Upper lobe of left lung (tissue), 6 donors: ENCODE data around the gene NPBWR2. TPM values are rescaled to one million over a fixed set of nuclear protein-coding genes. Genes with fewer than 3 reads are reported as not detected.
A peak's percentile ranks its signal among the peaks of the same experiment; 100 is the strongest.
"Not testable (repeated sequence)": the region's sequence is repeated elsewhere in the genome, so short reads cannot be mapped to it uniquely, and the experiment has no call there.

Source experiments
- ATAC-seq, 2 donors: fragments of 200-7000 bp; cut with Tn5 transposase; one replicate each; pipeline ENCODE4 v1.9.1; 2022; ENCODE audit warnings: mild to moderate bottlenecking in 2 of 2, moderate library complexity in 2 of 2; ENCODE audit not compliant: low FRiP score in 2 of 2
- DNase-seq, 2 donors: peaks; one replicate each; pipeline ENCODE4 v3.0.0-alpha.2; 2019 to 2020
- H3K27ac ChIP-seq, 4 donors: fragments of 200-600 bp; sonication (generic); one replicate each; pipeline ENCODE4 v1.5.1; 2016 to 2019
- H3K27me3 ChIP-seq, 4 donors: fragments of 200-600 bp; sonication (generic); one replicate each; pipeline ENCODE4 v1.5.1; 2017 to 2019
- H3K36me3 ChIP-seq, 4 donors: fragments of 200-600 bp; sonication (generic); one replicate each; pipeline ENCODE4 v1.5.1; 2016 to 2019
- H3K4me1 ChIP-seq, 4 donors: fragments of 200-600 bp; sonication (generic); one replicate each; pipeline ENCODE4 v1.5.1; 2018 to 2019
- H3K4me3 ChIP-seq, 4 donors: fragments of 200-600 bp; sonication (generic); one replicate each; pipeline ENCODE4 v1.5.1; 2017 to 2019; ENCODE audit warnings: mild to moderate bottlenecking in 2 of 4, moderate library complexity in 1 of 4
- H3K9me3 ChIP-seq, 4 donors: fragments of 200-600 bp; sonication (generic); one replicate each; pipeline ENCODE4 v1.5.1; 2018 to 2019
- CTCF ChIP-seq, 6 experiments: fragments of 450-650 bp in 4 of 6; fragments of 200-600 bp in 2 of 6; sonication (generic) in 2 of 6; IDR thresholded peaks; one replicate each; pipeline ENCODE4 v1.5.1; 2016 to 2019; ENCODE audit warnings: antibody characterized with exemption in 6 of 6
- EP300 ChIP-seq, 4 donors: sonication (generic); formaldehyde crosslinking; IDR thresholded peaks; one replicate each; pipeline ENCODE4 v1.5.1; 2017; ENCODE audit warnings: antibody characterized with exemption in 4 of 4, control low read depth in 2 of 4
- POLR2A ChIP-seq, 4 donors: fragments of 450-650 bp; IDR thresholded peaks; one replicate each; pipeline ENCODE4 v1.5.1; 2016 to 2017; ENCODE audit warnings: antibody characterized with exemption in 4 of 4, mild to moderate bottlenecking in 2 of 4
- POLR2AphosphoS5 ChIP-seq, 2 donors: sonication (generic); formaldehyde crosslinking; IDR thresholded peaks; one replicate each; pipeline ENCODE4 v1.5.1; 2017; ENCODE audit warnings: antibody characterized with exemption in 2 of 2
- WGBS, 2 donors: methylation state at CpG; one replicate each; pipeline ENCODE4 v1.1.5; 2017 to 2018; 5-methylcytosine and 5-hydroxymethylcytosine counted together
- total RNA-seq, 6 donors: library from RNA; depleted of rRNA in 4 of 6; stranded (reverse); fragments of >200 nt in 4 of 6; gene quantifications; one replicate each; pipeline versions ENCODE4 v1.1.0 to v1.2.1, GENCODE V29; 2016 to 2021
- donor health status: DM: no; HTN: no; CAD: no; lungs with moderate emphysema.
- donor health status: DM: no; HTN: yes; CAD: no; lungs with severe emphysema.

NPBWR2 gene
- total RNA-seq, 6 donors from 2014 or later = not detected

- H3K9me3 ChIP-seq = no peaks in the 10 kb centered on the region
- H3K27me3 ChIP-seq = peaks cover 0 to 5% (median 0%) of the 10 kb centered on the region in 4 donors
- 81 to 84% methylated on average over 10 of the region's 10 CpGs for WGBS, 2 donors
- H3K4me1 ChIP-seq = no peaks in the 10 kb centered on the region
- no peak overlapping the region for H3K4me3 ChIP-seq
- TF ChIP-seq POLR2A (IDR thresholded peaks at IDR 0.05) (no peak), POLR2AphosphoS5 (IDR thresholded peaks at IDR 0.05) (no peak), CTCF (IDR thresholded peaks at IDR 0.05) (no peak), EP300 (IDR thresholded peaks at IDR 0.05) (no peak)
- no peak overlapping the region for H3K27ac ChIP-seq
- ATAC-seq (no peak), DNase-seq (no peak)
- no peaks in the 10 kb centered on the region for H3K36me3 ChIP-seq
Measured at GRCh38 chr20:64130876-64131275, 23.5 kb upstream of the NPBWR2 start.

- TF ChIP-seq POLR2A (IDR thresholded peaks at IDR 0.05) (no peak), EP300 (IDR thresholded peaks at IDR 0.05) (no peak), POLR2AphosphoS5 (IDR thresholded peaks at IDR 0.05) (no peak), CTCF (IDR thresholded peaks at IDR 0.05) (no peak)
- no peak overlapping the region for H3K27ac ChIP-seq
- WGBS, 2 donors = 53 to 63% methylated on average over 5 of the region's 5 CpGs
- H3K27me3 ChIP-seq = peaks cover 0 to 5% (median 0%) of the 10 kb centered on the region in 4 donors
- no peaks in the 10 kb centered on the region for H3K36me3 ChIP-seq
- no peak overlapping the region for H3K4me3 ChIP-seq
- no peaks in the 10 kb centered on the region for H3K9me3 ChIP-seq
- DNase-seq = no peak
- ATAC-seq = no peak
- no peaks in the 10 kb centered on the region for H3K4me1 ChIP-seq
Measured at GRCh38 chr20:64130271-64130670, 22.9 kb upstream of the NPBWR2 start.

GRCh38 chr20:64129146-64129782, 21.9 kb upstream of the NPBWR2 start:
- H3K27ac ChIP-seq = no peak overlapping the region
- TF ChIP-seq EP300 (IDR thresholded peaks at IDR 0.05) (no peak), POLR2AphosphoS5 (IDR thresholded peaks at IDR 0.05) (no peak), CTCF (IDR thresholded peaks at IDR 0.05) (no peak), POLR2A (IDR thresholded peaks at IDR 0.05) (no peak)
- H3K4me3 ChIP-seq = no peak overlapping the region
- peaks cover 0 to 5% (median 0%) of the 10 kb centered on the region in 4 donors for H3K27me3 ChIP-seq
- H3K4me1 ChIP-seq = no peaks in the 10 kb centered on the region
- WGBS, 2 donors = 84% methylated on average over 11 of the region's 11 CpGs
- no peaks in the 10 kb centered on the region for H3K36me3 ChIP-seq
- DNase-seq = peak in 1 of 2 donors; percentile 15
- ATAC-seq = peak in 1 of 2 donors; percentile 51
- no peaks in the 10 kb centered on the region for H3K9me3 ChIP-seq

GRCh38 chr20:64123517-64123916, 16.2 kb upstream of the NPBWR2 start:
- 65 to 73% methylated on average over 11 of the region's 11 CpGs for WGBS, 2 donors
- H3K4me3 ChIP-seq, H3K27me3 ChIP-seq, H3K27ac ChIP-seq, H3K9me3 ChIP-seq, ATAC-seq, H3K4me1 ChIP-seq, H3K36me3 ChIP-seq: not testable (repeated sequence)
- DNase-seq = peak in 1 of 2 donors; percentile 2

- DNase-seq = peak in 1 of 2 donors; percentile 16
- ATAC-seq, H3K4me3 ChIP-seq, H3K27ac ChIP-seq, H3K36me3 ChIP-seq, H3K9me3 ChIP-seq, H3K4me1 ChIP-seq, H3K27me3 ChIP-seq: not testable (repeated sequence)
- WGBS, 2 donors = 66 to 72% methylated on average over 11 of the region's 11 CpGs
Measured at GRCh38 chr20:64122927-64123326, 15.6 kb upstream of the NPBWR2 start.

GRCh38 chr20:64121586-64121985, 14.2 kb upstream of the NPBWR2 start:
- Histone ChIP-seq H3K9me3 (no peaks in the 10 kb centered on the region), H3K27ac (no peak overlapping the region), H3K4me3 (no peak overlapping the region), H3K27me3 (no peaks in the 10 kb centered on the region), H3K36me3 (no peaks in the 10 kb centered on the region), H3K4me1 (peaks cover 0 to 9% (median 4%) of the 10 kb centered on the region in 4 donors)
- peak; percentile 14 to 18 for DNase-seq
- 81 to 83% methylated on average over 12 of the region's 12 CpGs for WGBS, 2 donors
- no peak for ATAC-seq
- no peak for TF ChIP-seq POLR2A (IDR thresholded peaks at IDR 0.05)
- TF ChIP-seq POLR2AphosphoS5 (IDR thresholded peaks at IDR 0.05) = no peak
- TF ChIP-seq CTCF (IDR thresholded peaks at IDR 0.05) = no peak
- TF ChIP-seq EP300 (IDR thresholded peaks at IDR 0.05) = no peak
